ENCODE results near the gene MARCHF6. TPM values are rescaled to one million over a fixed set of nuclear protein-coding genes. Genes with fewer than 3 reads are reported as not detected.

Gene MARCHF6
- total and polyA plus RNA-seq, 9 of the 15 experiments (the other 6 are each of a cell fraction or from before 2014, with no cell fraction given) = 74.1 to 456 (median 116) TPM

- no peak for TF ChIP-seq PBX2 (CRISPR knock-in tag; IDR thresholded peaks at IDR 0.05; ENCODE audit: low read depth)
- TF ChIP-seq PBX2 (tag; conservative IDR thresholded peaks at IDR 0.05; ENCODE audit: low read depth) = no peak
- TF ChIP-seq ZMIZ1 (IDR thresholded peaks at IDR 0.05; ENCODE audit: low read depth in 2 of 2, low read length in 2 of 2) = no peak
- TF ChIP-seq, protein P1, sequence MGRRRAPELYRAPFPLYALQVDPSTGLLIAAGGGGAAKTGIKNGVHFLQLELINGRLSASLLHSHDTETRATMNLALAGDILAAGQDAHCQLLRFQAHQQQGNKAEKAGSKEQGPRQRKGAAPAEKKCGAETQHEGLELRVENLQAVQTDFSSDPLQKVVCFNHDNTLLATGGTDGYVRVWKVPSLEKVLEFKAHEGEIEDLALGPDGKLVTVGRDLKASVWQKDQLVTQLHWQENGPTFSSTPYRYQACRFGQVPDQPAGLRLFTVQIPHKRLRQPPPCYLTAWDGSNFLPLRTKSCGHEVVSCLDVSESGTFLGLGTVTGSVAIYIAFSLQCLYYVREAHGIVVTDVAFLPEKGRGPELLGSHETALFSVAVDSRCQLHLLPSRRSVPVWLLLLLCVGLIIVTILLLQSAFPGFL (CRISPR knock-in tag; IDR thresholded peaks at IDR 0.05) = 0 out of 2 replicates have a peak, but pooled peaks have one; percentile 68
- TF ChIP-seq RBM22 (IDR thresholded peaks at IDR 0.05; ENCODE audit: low read depth, low read length, poor library complexity, severe bottlenecking) = no peak
- no peak for TF ChIP-seq ZNF699 (CRISPR knock-in tag; IDR thresholded peaks at IDR 0.05; ENCODE audit: insufficient replicate concordance)
- no peak for TF ChIP-seq MLX (CRISPR knock-in tag; conservative IDR thresholded peaks at IDR 0.05)
- TF ChIP-seq ZNF717 (CRISPR knock-in tag; IDR thresholded peaks at IDR 0.05) = no peak
- TF ChIP-seq ZNF445 (CRISPR knock-in tag; IDR thresholded peaks at IDR 0.05; ENCODE audit: low read depth) = no peak
- TF ChIP-seq KLF13 (tag; IDR thresholded peaks at IDR 0.05; ENCODE audit: borderline replicate concordance, low read depth) = no peak
- TF ChIP-seq, protein P2, sequence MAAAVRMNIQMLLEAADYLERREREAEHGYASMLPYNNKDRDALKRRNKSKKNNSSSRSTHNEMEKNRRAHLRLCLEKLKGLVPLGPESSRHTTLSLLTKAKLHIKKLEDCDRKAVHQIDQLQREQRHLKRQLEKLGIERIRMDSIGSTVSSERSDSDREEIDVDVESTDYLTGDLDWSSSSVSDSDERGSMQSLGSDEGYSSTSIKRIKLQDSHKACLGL (CRISPR knock-in tag; IDR thresholded peaks at IDR 0.05; ENCODE audit: borderline replicate concordance, poor library complexity, severe bottlenecking) = no peak
- TF ChIP-seq NR2C1 (IDR thresholded peaks at IDR 0.05) = no peak
- TF ChIP-seq NR2C1 (tag; IDR thresholded peaks at IDR 0.05) = no peak
- TF ChIP-seq ZNF639 (CRISPR knock-in tag; conservative IDR thresholded peaks at IDR 0.05 in 1 of 2, IDR thresholded peaks at IDR 0.05 in 1 of 2) = no peak
- TF ChIP-seq CSDE1 (IDR thresholded peaks at IDR 0.05) = no peak
Measured at GRCh38 chr5:10354048-10354872, 765 bp downstream of the MARCHF6 start (continued).
